ENCODE results near the gene SEC24D. TPM values are rescaled to one million over a fixed set of nuclear protein-coding genes. Genes with fewer than 3 reads are reported as not detected.

Gene SEC24D
- total and polyA plus RNA-seq, 4 donors, result 12.7 to 40.9 (median 21.3) TPM

GRCh38 chr4:118867311-118868067, 31.6 kb upstream of the SEC24D start:
- Histone ChIP-seq H3K27me3 (ENCODE audit: control insufficient read depth, insufficient read depth, low read length) (no peaks in the 10 kb centered on the region), H3K4me3 (ENCODE audit: low read depth, low read length) (no peak overlapping the region), H3K27ac (ENCODE audit: low read depth, low read length) (no peak overlapping the region), H3K36me3 (ENCODE audit: control insufficient read depth, insufficient read depth, low read length) (no peaks in the 10 kb centered on the region), H3K9me3 (ENCODE audit: control insufficient read depth, insufficient read depth, low read length) (no peaks in the 10 kb centered on the region), H3K4me1 (ENCODE audit: control insufficient read depth, insufficient read depth, low read length) (no peaks in the 10 kb centered on the region)
- no peak for DNase-seq (ENCODE audit: low read depth in 4 of 6, low spot score in 6 of 6)
- no CpG with 5 or more reads among the region's 3 CpGs for WGBS (ENCODE audit: insufficient coverage)

GRCh38 chr4:118866442-118866841, 30.5 kb upstream of the SEC24D start:
- no peak overlapping the region for H3K4me3 ChIP-seq (ENCODE audit: low read depth, low read length)
- no peaks in the 10 kb centered on the region for H3K4me1 ChIP-seq (ENCODE audit: control insufficient read depth, insufficient read depth, low read length)
- H3K27me3 ChIP-seq (ENCODE audit: control insufficient read depth, insufficient read depth, low read length), result no peaks in the 10 kb centered on the region
- no peak overlapping the region for H3K27ac ChIP-seq (ENCODE audit: low read depth, low read length)
- no peak for DNase-seq (ENCODE audit: low read depth in 4 of 6, low spot score in 6 of 6)
- H3K36me3 ChIP-seq (ENCODE audit: control insufficient read depth, insufficient read depth, low read length), result no peaks in the 10 kb centered on the region
- no peaks in the 10 kb centered on the region for H3K9me3 ChIP-seq (ENCODE audit: control insufficient read depth, insufficient read depth, low read length)
- WGBS (ENCODE audit: insufficient coverage), result 80% methylated on average over 1 of the region's 1 CpG

GRCh38 chr4:118865091-118865708, 29.3 kb upstream of the SEC24D start:
- Histone ChIP-seq H3K27me3 (ENCODE audit: control insufficient read depth, insufficient read depth, low read length) (no peaks in the 10 kb centered on the region), H3K4me1 (ENCODE audit: control insufficient read depth, insufficient read depth, low read length) (no peaks in the 10 kb centered on the region), H3K27ac (ENCODE audit: low read depth, low read length) (no peak overlapping the region), H3K9me3 (ENCODE audit: control insufficient read depth, insufficient read depth, low read length) (no peaks in the 10 kb centered on the region), H3K36me3 (ENCODE audit: control insufficient read depth, insufficient read depth, low read length) (no peaks in the 10 kb centered on the region), H3K4me3 (ENCODE audit: low read depth, low read length) (no peak overlapping the region)
- 19% methylated on average over 5 of the region's 5 CpGs for WGBS (ENCODE audit: insufficient coverage)
- peak in 2 of 6 donors; percentile 44 to 63 for DNase-seq (ENCODE audit: low read depth in 4 of 6, low spot score in 6 of 6)

- Histone ChIP-seq H3K36me3 (ENCODE audit: control insufficient read depth, insufficient read depth, low read length) (no peaks in the 10 kb centered on the region), H3K4me3 (ENCODE audit: low read depth, low read length) (no peak overlapping the region), H3K9me3 (ENCODE audit: control insufficient read depth, insufficient read depth, low read length) (no peaks in the 10 kb centered on the region), H3K27me3 (ENCODE audit: control insufficient read depth, insufficient read depth, low read length) (no peaks in the 10 kb centered on the region), H3K4me1 (ENCODE audit: control insufficient read depth, insufficient read depth, low read length) (no peaks in the 10 kb centered on the region), H3K27ac (ENCODE audit: low read depth, low read length) (no peak overlapping the region)
- no peak for DNase-seq (ENCODE audit: low read depth in 4 of 6, low spot score in 6 of 6)
- WGBS (ENCODE audit: insufficient coverage), result no CpG with 5 or more reads among the region's 2 CpGs
Observed at GRCh38 chr4:118858779-118859178, 22.9 kb upstream of the SEC24D start.

- H3K4me3 ChIP-seq (ENCODE audit: low read depth, low read length), result no peak overlapping the region
- H3K4me1 ChIP-seq (ENCODE audit: control insufficient read depth, insufficient read depth, low read length), result no peaks in the 10 kb centered on the region
- H3K27ac ChIP-seq (ENCODE audit: low read depth, low read length), result no peak overlapping the region
- no peaks in the 10 kb centered on the region for H3K36me3 ChIP-seq (ENCODE audit: control insufficient read depth, insufficient read depth, low read length)
- no peaks in the 10 kb centered on the region for H3K27me3 ChIP-seq (ENCODE audit: control insufficient read depth, insufficient read depth, low read length)
- no peaks in the 10 kb centered on the region for H3K9me3 ChIP-seq (ENCODE audit: control insufficient read depth, insufficient read depth, low read length)
- no peak for DNase-seq (ENCODE audit: low read depth in 4 of 6, low spot score in 6 of 6)
- 55% methylated on average over 2 of the region's 2 CpGs for WGBS (ENCODE audit: insufficient coverage)
Observed at GRCh38 chr4:118857760-118858159, 21.8 kb upstream of the SEC24D start.

- H3K9me3 ChIP-seq (ENCODE audit: control insufficient read depth, insufficient read depth, low read length), result no peaks in the 10 kb centered on the region
- no peaks in the 10 kb centered on the region for H3K36me3 ChIP-seq (ENCODE audit: control insufficient read depth, insufficient read depth, low read length)
- H3K27me3 ChIP-seq (ENCODE audit: control insufficient read depth, insufficient read depth, low read length), result no peaks in the 10 kb centered on the region
- no peak overlapping the region for H3K27ac ChIP-seq (ENCODE audit: low read depth, low read length)
- no peak for DNase-seq (ENCODE audit: low read depth in 4 of 6, low spot score in 6 of 6)
- H3K4me3 ChIP-seq (ENCODE audit: low read depth, low read length), result peak overlapping the region; percentile 11
- H3K4me1 ChIP-seq (ENCODE audit: control insufficient read depth, insufficient read depth, low read length), result no peaks in the 10 kb centered on the region
- WGBS (ENCODE audit: insufficient coverage), result 41% methylated on average over 7 of the region's 8 CpGs
Observed at GRCh38 chr4:118850488-118851173, 14.7 kb upstream of the SEC24D start.

- no peak overlapping the region for H3K27ac ChIP-seq (ENCODE audit: low read depth, low read length)
- H3K9me3 ChIP-seq (ENCODE audit: control insufficient read depth, insufficient read depth, low read length), result no peaks in the 10 kb centered on the region
- no peaks in the 10 kb centered on the region for H3K4me1 ChIP-seq (ENCODE audit: control insufficient read depth, insufficient read depth, low read length)
- no peaks in the 10 kb centered on the region for H3K27me3 ChIP-seq (ENCODE audit: control insufficient read depth, insufficient read depth, low read length)
- no peak for DNase-seq (ENCODE audit: low read depth in 4 of 6, low spot score in 6 of 6)
- H3K36me3 ChIP-seq (ENCODE audit: control insufficient read depth, insufficient read depth, low read length), result no peaks in the 10 kb centered on the region
- H3K4me3 ChIP-seq (ENCODE audit: low read depth, low read length), result peak overlapping the region; percentile 11
- WGBS (ENCODE audit: insufficient coverage), result 55% methylated on average over 1 of the region's 2 CpGs
Observed at GRCh38 chr4:118849867-118850487, 14.1 kb upstream of the SEC24D start.

GRCh38 chr4:118848901-118849300, 13.0 kb upstream of the SEC24D start:
- no peak overlapping the region for H3K4me3 ChIP-seq (ENCODE audit: low read depth, low read length)
- H3K9me3 ChIP-seq (ENCODE audit: control insufficient read depth, insufficient read depth, low read length), result no peaks in the 10 kb centered on the region
- H3K4me1 ChIP-seq (ENCODE audit: control insufficient read depth, insufficient read depth, low read length), result no peaks in the 10 kb centered on the region
- DNase-seq (ENCODE audit: low read depth in 4 of 6, low spot score in 6 of 6), result no peak
- H3K27me3 ChIP-seq (ENCODE audit: control insufficient read depth, insufficient read depth, low read length), result no peaks in the 10 kb centered on the region
- no peaks in the 10 kb centered on the region for H3K36me3 ChIP-seq (ENCODE audit: control insufficient read depth, insufficient read depth, low read length)
- H3K27ac ChIP-seq (ENCODE audit: low read depth, low read length), result no peak overlapping the region

- Histone ChIP-seq H3K27me3 (ENCODE audit: control insufficient read depth, insufficient read depth, low read length) (no peaks in the 10 kb centered on the region), H3K4me1 (ENCODE audit: control insufficient read depth, insufficient read depth, low read length) (no peaks in the 10 kb centered on the region), H3K4me3 (ENCODE audit: low read depth, low read length) (no peak overlapping the region), H3K27ac (ENCODE audit: low read depth, low read length) (no peak overlapping the region), H3K9me3 (ENCODE audit: control insufficient read depth, insufficient read depth, low read length) (no peaks in the 10 kb centered on the region), H3K36me3 (ENCODE audit: control insufficient read depth, insufficient read depth, low read length) (no peaks in the 10 kb centered on the region)
- DNase-seq (ENCODE audit: low read depth in 4 of 6, low spot score in 6 of 6), result no peak
- 98% methylated on average over 7 of the region's 7 CpGs for WGBS (ENCODE audit: insufficient coverage)
Observed at GRCh38 chr4:118848242-118848641, 12.3 kb upstream of the SEC24D start.

Data from spinal cord (tissue), 10 donors.